HepG2 (cell line): ENCODE measurements around the gene EIF3L. TPM values are rescaled to one million over a fixed set of nuclear protein-coding genes. Genes with fewer than 3 reads are reported as not detected.

Source experiments
- ATAC-seq: fragments of 200-7000 bp; cut with Tn5 transposase; 3 replicates; pipeline ENCODE4 v1.9.1; 2020; ENCODE audit warnings: mild to moderate bottlenecking, moderate library complexity
- BruUV-seq: library from RNA; stranded (reverse); fragments of 400-500 nt; replicated peaks from 2 replicates; lab custom pipeline; 2021; lab: Mats Ljungman, UMichigan
- CTCF ChIA-PET: fragments of 300-600 bp; formaldehyde crosslinking; extraction: SDS; loops from one replicate; lab custom pipeline; 2021; ENCODE audit warnings: low total read pairs, inconsistent platforms, low intra/inter-chr PET ratio; lab: Yijun Ruan, JAX
- POLR2A ChIA-PET: fragments of 350-600 bp; sonication (Branson Sonifier 250); formaldehyde crosslinking; loops from one replicate; lab custom pipeline; 2020; ENCODE audit warnings: antibody characterized with exemption, inconsistent platforms; lab: Yijun Ruan, JAX
- DNase-seq: peaks from one replicate; pipeline ENCODE4 v3.0.0-alpha.2; 2015; ENCODE audit warnings: low spot score
- FAIRE-seq: peaks from 3 replicates; lab custom pipeline; 2011; peaks lifted over from hg19 to GRCh38; lab: Jason Lieb, UNC
- H2AFZ ChIP-seq: one replicate; pipeline ENCODE4 v1.6.1; 2011; ENCODE audit warnings: low read length, inconsistent platforms
- H3K27ac ChIP-seq: fragments of 300-600 bp; 3 replicates; pipeline ENCODE4 v1.8.0; 2011; ENCODE audit warnings: mixed run types, mild to moderate bottlenecking, mixed read lengths, low read length, inconsistent platforms; ENCODE audit not compliant: insufficient read depth; ENCODE audit errors: extremely low read length
- H3K27me3 ChIP-seq, 2 experiments: fragments of 200-600 bp in 1 of 2; 2 replicates in 1 of 2; 3 replicates in 1 of 2; pipeline versions ENCODE4 v1.6.0 to v1.8.0; 2011; ENCODE audit warnings: low read length in 2 of 2, mild to moderate bottlenecking in 2 of 2, moderate library complexity in 2 of 2, inconsistent platforms in 1 of 2; ENCODE audit not compliant: insufficient read depth in 2 of 2, control insufficient read depth in 1 of 2
- H3K36me3 ChIP-seq, 2 experiments: fragments of 200-600 bp in 1 of 2; replicated peaks in 1 of 2; 2 replicates in 1 of 2; 3 replicates in 1 of 2; pipeline versions ENCODE4 v1.5.1 to v1.8.0; 2011; ENCODE audit warnings: low read length in 2 of 2, inconsistent platforms in 1 of 2; ENCODE audit not compliant: insufficient read depth in 2 of 2, control insufficient read depth in 1 of 2
- H3K4me1 ChIP-seq: 2 replicates; pipeline ENCODE4 v1.5.1; 2012; ENCODE audit warnings: low read length, inconsistent platforms; ENCODE audit not compliant: insufficient read depth
- H3K4me2 ChIP-seq: 2 replicates; pipeline ENCODE4 v1.6.0; 2011; ENCODE audit warnings: low read depth, low read length, inconsistent platforms
- H3K4me3 ChIP-seq, 3 experiments: fragments of 200-600 bp in 1 of 3; sonication (generic), shearing (Covaris generic) in 1 of 3; replicated peaks in 1 of 3; 2 replicates each; pipeline ENCODE4 v1.5.1; 2011 to 2016; ENCODE audit warnings: low read length in 3 of 3, inconsistent platforms in 2 of 3, low read depth in 2 of 3, mild to moderate bottlenecking in 2 of 3, control low read depth in 1 of 3, mixed read lengths in 1 of 3; ENCODE audit not compliant: insufficient read depth in 1 of 3
- H3K79me2 ChIP-seq: one replicate; pipeline ENCODE4 v1.6.1; 2011; ENCODE audit warnings: low read length, inconsistent platforms; ENCODE audit not compliant: insufficient read depth
- H3K9ac ChIP-seq: 2 replicates; pipeline ENCODE4 v1.6.0; 2011; ENCODE audit warnings: mild to moderate bottlenecking, low read depth, low read length, inconsistent platforms; ENCODE audit not compliant: insufficient read depth
- H3K9me3 ChIP-seq: 2 replicates; pipeline ENCODE4 v1.5.1; 2012; ENCODE audit warnings: mild to moderate bottlenecking, low read length
- H4K20me1 ChIP-seq: 2 replicates; pipeline ENCODE4 v1.6.0; 2011; ENCODE audit warnings: inconsistent platforms, mild to moderate bottlenecking, low read length, moderate library complexity; ENCODE audit not compliant: insufficient read depth
- CTCF ChIP-seq: sonication (generic); formaldehyde crosslinking; IDR thresholded peaks from 2 replicates; pipeline ENCODE4 v1.5.0; 2020; ENCODE audit warnings: mild to moderate bottlenecking, missing genetic modification reagents, moderate library complexity
- MTA3 ChIP-seq: sonication (generic); formaldehyde crosslinking; IDR thresholded peaks from 2 replicates; pipeline ENCODE4 v1.4.0; 2020; ENCODE audit warnings: missing genetic modification reagents
- RAD21 ChIP-seq: fragments of 450-650 bp; formaldehyde crosslinking; IDR thresholded peaks from 2 replicates; pipeline ENCODE4 v1.5.0; 2020; ENCODE audit warnings: mild to moderate bottlenecking
- SMC3 ChIP-seq: IDR thresholded peaks from 2 replicates; pipeline ENCODE4 v1.6.1; 2011; ENCODE audit warnings: low read length, improper control_type of control experiment
- STAG1 ChIP-seq: sonication (generic); formaldehyde crosslinking; IDR thresholded peaks from 2 replicates; pipeline ENCODE4 v1.4.0; 2020; ENCODE audit warnings: missing genetic modification reagents
- ZSCAN31 ChIP-seq: sonication (generic); formaldehyde crosslinking; IDR thresholded peaks from 2 replicates; pipeline ENCODE4 v1.5.0; 2020; ENCODE audit warnings: low read depth, mild to moderate bottlenecking, missing genetic modification reagents
- WGBS: methylation state at CpG from one replicate; pipeline ENCODE4 v1.1.6; 2017; ENCODE audit warnings: low lambda C conversion rate; 5-methylcytosine and 5-hydroxymethylcytosine counted together
- in situ Hi-C: cut with HindIII; loops from 2 replicates; pipeline ENCODE4 v1.10.0; 2017; ENCODE audit warnings: low pct_unique_long_range_greater_than_20kb; ENCODE audit not compliant: extremely low pct_ligation_motif_present
- intact Hi-C: fragments of 100-400 bp; cut with micrococcal nuclease; formaldehyde crosslinking; loops from one replicate; pipeline ENCODE4 v1.10.0; 2022; ENCODE audit not compliant: unreplicated experiment
- polyA plus RNA-seq, 8 experiments: library from polyadenylated mRNA; depleted of rRNA in 3 of 8; stranded (reverse) in 7 of 8; unstranded in 1 of 8; fragments of >200 nt; fragmentation: Illumina TruSeq in 4 of 8; extraction: Trizol in 4 of 8; gene quantifications; 2 replicates each; pipeline versions ENCODE4 v1.2.1 to v1.2.3, GENCODE V29; 2011 to 2016; ENCODE audit warnings: low read depth in 4 of 8, missing spikeins in 1 of 8, mixed read lengths in 1 of 8; ENCODE audit not compliant: insufficient read depth in 1 of 8
- total RNA-seq, 5 experiments: library from RNA; depleted of rRNA; stranded (reverse); fragments of >200 nt; fragmentation: Illumina TruSeq; extraction: Trizol; gene quantifications; 2 replicates each; pipeline ENCODE4 v1.2.3, GENCODE V29; 2016; ENCODE audit warnings: low read depth in 1 of 5
- TF ChIP-seq, protein P1 (sequence below): sonication (generic); formaldehyde crosslinking; IDR thresholded peaks from 2 replicates; pipeline ENCODE4 v1.8.1; 2023; ENCODE audit warnings: mild to moderate bottlenecking, missing genetic modification reagents

The EIF3L gene
- total and polyA plus RNA-seq, 2 of the 13 experiments (the other 11 are each of a cell fraction or from before 2014, with no cell fraction given), result 514 to 793 TPM

- Histone ChIP-seq H3K79me2 (no peaks in the 10 kb centered on the region), H2AFZ (no peak overlapping the region), H4K20me1 (no peaks in the 10 kb centered on the region), H3K4me2 (no peak overlapping the region), H3K27ac (no peak overlapping the region), H3K36me3 (peaks cover 17 to 55% of the 10 kb centered on the region in 2 experiments), H3K9ac (no peak overlapping the region), H3K4me3 (no peak overlapping the region), H3K9me3 (no peaks in the 10 kb centered on the region), H3K27me3 (no peaks in the 10 kb centered on the region), H3K4me1 (peaks cover 11% of the 10 kb centered on the region)
- peak; percentile 69 for TF ChIP-seq STAG1 (CRISPR knock-in tag)
- peak; percentile 52; the same call in 1 of the 2 replicates for TF ChIP-seq ZSCAN31 (CRISPR knock-in tag)
- peak; percentile 56 for TF ChIP-seq RAD21 (CRISPR knock-in tag)
- TF ChIP-seq SMC3, result peak; percentile 66
- TF ChIP-seq CTCF (CRISPR knock-in tag), result peak; percentile 67
- TF ChIP-seq MTA3 (CRISPR knock-in tag), result no peak
- TF ChIP-seq, protein P1, sequence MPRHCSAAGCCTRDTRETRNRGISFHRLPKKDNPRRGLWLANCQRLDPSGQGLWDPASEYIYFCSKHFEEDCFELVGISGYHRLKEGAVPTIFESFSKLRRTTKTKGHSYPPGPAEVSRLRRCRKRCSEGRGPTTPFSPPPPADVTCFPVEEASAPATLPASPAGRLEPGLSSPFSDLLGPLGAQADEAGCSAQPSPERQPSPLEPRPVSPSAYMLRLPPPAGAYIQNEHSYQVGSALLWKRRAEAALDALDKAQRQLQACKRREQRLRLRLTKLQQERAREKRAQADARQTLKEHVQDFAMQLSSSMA (CRISPR knock-in tag), result no peak
- peak; percentile 67 for FAIRE-seq
- 89% methylated on average over 6 of the region's 6 CpGs for WGBS
- intact Hi-C loops, result loop anchor here (2.0 kb wide), 1 partner anchor 47 kb away; no protein-coding TSS in a partner anchor
- no peak for DNase-seq
- POLR2A ChIA-PET, result interaction anchor here (0.8 to 3.5 kb wide), 2 partner anchors 8 to 81 kb away, joined by 3 to 14 read pairs; partner anchors contain the start of gene GCAT
- CTCF ChIA-PET, result interaction anchor here (1.2 to 1.8 kb wide), 3 partner anchors 19 to 78 kb away, joined by 3 to 8 read pairs (median 3); partner anchors contain the start of gene MICALL1
- in situ Hi-C loops, result no loop called here
- peak; percentile 87 for ATAC-seq
- BruUV-seq, result no TSS peak
Observed at GRCh38 chr22:37887584-37888378, 38.6 kb downstream of the EIF3L start.
